Psoas muscle (tissue), 8 donors: Measurements from ENCODE around the gene CORO1C. TPM values are rescaled to one million over a fixed set of nuclear protein-coding genes. Genes with fewer than 3 reads are reported as not detected.

Experiments used
- ATAC-seq, 4 donors: fragments of 200-7000 bp; cut with Tn5 transposase; one replicate each; pipeline ENCODE4 v1.9.1; 2020; ENCODE audit warnings: moderate library complexity in 3 of 4, mild to moderate bottlenecking in 2 of 4
- DNase-seq, 2 donors: peaks; one replicate each; pipeline ENCODE4 v3.0.0-alpha.2; 2020
- H3K27ac ChIP-seq: fragments of 200-600 bp; one replicate; pipeline ENCODE4 v1.8.0; 2022
- H3K27me3 ChIP-seq, 3 donors: fragments of 200-600 bp in 1 of 3; one replicate each; pipeline versions ENCODE4 v1.6.1 to v1.8.0; 2013 to 2022; ENCODE audit warnings: low read length in 2 of 3, mild to moderate bottlenecking in 2 of 3, moderate library complexity in 1 of 3; ENCODE audit not compliant: insufficient read depth in 3 of 3
- H3K36me3 ChIP-seq, 2 donors: fragments of 200-600 bp in 1 of 2; one replicate each; pipeline versions ENCODE4 v1.6.1 to v1.8.0; 2013 to 2022; ENCODE audit warnings: low read depth in 1 of 2, mild to moderate bottlenecking in 1 of 2, moderate library complexity in 1 of 2; ENCODE audit not compliant: insufficient read depth in 1 of 2
- H3K4me1 ChIP-seq: fragments of 200-600 bp; one replicate; pipeline ENCODE4 v1.8.0; 2022
- H3K4me3 ChIP-seq: fragments of 200-600 bp; one replicate; pipeline ENCODE4 v1.8.0; 2022; ENCODE audit warnings: mild to moderate bottlenecking
- H3K9me3 ChIP-seq: fragments of 200-600 bp; one replicate; pipeline ENCODE4 v1.8.0; 2022
- WGBS, 3 donors: extraction: QIAGEN DNeasy Blood & Tissue Kit; methylation state at CpG; one replicate each; pipeline versions ENCODE4 v1.1.6 to v1.1.7; 2013; 5-methylcytosine and 5-hydroxymethylcytosine counted together
- intact Hi-C, 2 donors: fragments of 100-400 bp; cut with DNase I; formaldehyde crosslinking; loops; one replicate each; pipeline versions ENCODE4 v1.11.0 to v1.14.2; 2022
- polyA plus RNA-seq, 3 donors: library from polyadenylated mRNA; stranded (reverse); fragments of 200-250 nt; gene quantifications; one replicate each; pipeline ENCODE4 v1.2.3, GENCODE V29; 2013
- total RNA-seq, 4 donors: library from RNA; stranded (reverse); fragmentation: NEBNext Ultra II Directional in 2 of 4; extraction: Animal tissue kit (Norgen Biotek cat#: 25700) in 2 of 4; gene quantifications; one replicate each; pipeline versions ENCODE4 v1.2.1 to v1.2.4, GENCODE V29; 2021 to 2023
- TF ChIP-seq, protein P1 (sequence below): fragments of 200-600 bp; IDR thresholded peaks from one replicate; pipeline ENCODE4 v1.8.0; 2022; ENCODE audit warnings: antibody characterized with exemption
- donor health status: healthy with polysubstance abuse.
- donor health status: DM: no; HTN: no; CAD: no; lungs with moderate emphysema.
- donor health status: Bipolar disorder and iron deficiency.
- donor health status: healthy.
- donor health status: DM: yes; HTN: yes; CAD: no.
- donor health status: DM: no; HTN: no; CAD: no.
- donor health status: DM: no; HTN: no; CAD: no.
- donor health status: DM: yes; HTN: yes; CAD: no.

CORO1C gene
- total and polyA plus RNA-seq, 7 donors, result 16.9 to 67.1 (median 40.5) TPM

DNA sequence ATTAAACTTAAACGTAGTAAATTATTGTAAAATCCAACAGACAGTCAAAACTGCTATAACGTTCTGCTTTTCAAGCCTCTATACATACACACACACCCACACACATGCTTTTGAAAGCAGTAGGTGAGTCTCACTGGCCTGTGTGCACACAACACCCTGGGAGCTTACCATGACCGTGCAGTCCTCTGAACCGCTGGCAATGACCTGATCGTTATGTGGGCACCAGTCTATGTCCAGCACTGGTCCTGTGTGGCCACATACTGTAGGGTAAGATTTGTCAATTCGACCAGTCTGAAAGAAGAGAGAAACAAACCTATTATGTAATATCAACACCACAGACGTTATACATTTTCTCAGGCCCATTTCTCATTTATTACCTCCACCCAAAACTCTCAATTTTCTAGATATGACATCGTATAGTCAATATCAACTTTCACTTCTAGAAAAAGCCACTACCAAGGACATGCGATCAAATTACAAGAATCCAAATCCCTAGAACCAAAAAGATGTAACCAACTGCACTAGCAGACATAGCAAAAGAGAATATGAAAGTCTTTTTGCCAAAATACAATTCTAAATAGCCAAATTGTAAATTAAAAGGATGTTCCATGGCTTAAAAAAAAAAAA lies 53.1 kb downstream of the CORO1C start:
- TF ChIP-seq, protein P1, sequence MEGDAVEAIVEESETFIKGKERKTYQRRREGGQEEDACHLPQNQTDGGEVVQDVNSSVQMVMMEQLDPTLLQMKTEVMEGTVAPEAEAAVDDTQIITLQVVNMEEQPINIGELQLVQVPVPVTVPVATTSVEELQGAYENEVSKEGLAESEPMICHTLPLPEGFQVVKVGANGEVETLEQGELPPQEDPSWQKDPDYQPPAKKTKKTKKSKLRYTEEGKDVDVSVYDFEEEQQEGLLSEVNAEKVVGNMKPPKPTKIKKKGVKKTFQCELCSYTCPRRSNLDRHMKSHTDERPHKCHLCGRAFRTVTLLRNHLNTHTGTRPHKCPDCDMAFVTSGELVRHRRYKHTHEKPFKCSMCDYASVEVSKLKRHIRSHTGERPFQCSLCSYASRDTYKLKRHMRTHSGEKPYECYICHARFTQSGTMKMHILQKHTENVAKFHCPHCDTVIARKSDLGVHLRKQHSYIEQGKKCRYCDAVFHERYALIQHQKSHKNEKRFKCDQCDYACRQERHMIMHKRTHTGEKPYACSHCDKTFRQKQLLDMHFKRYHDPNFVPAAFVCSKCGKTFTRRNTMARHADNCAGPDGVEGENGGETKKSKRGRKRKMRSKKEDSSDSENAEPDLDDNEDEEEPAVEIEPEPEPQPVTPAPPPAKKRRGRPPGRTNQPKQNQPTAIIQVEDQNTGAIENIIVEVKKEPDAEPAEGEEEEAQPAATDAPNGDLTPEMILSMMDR, result no peak
- H3K36me3 ChIP-seq, result peaks cover 0 to 44% of the 10 kb centered on the region in 2 donors
- no peaks in the 10 kb centered on the region for H3K27me3 ChIP-seq
- intact Hi-C loops, result no loop called here
- peak overlapping the region; percentile 64 for H3K27ac ChIP-seq
- DNase-seq (no peak), ATAC-seq (peak; percentile 78 to 85 (median 84))
- no peaks in the 10 kb centered on the region for H3K9me3 ChIP-seq
- 50 to 68% (median 56%) methylated on average over 9 of the region's 9 CpGs for WGBS, 3 donors
- H3K4me1 ChIP-seq, result peaks cover 32% of the 10 kb centered on the region
- no peak overlapping the region for H3K4me3 ChIP-seq

DNA sequence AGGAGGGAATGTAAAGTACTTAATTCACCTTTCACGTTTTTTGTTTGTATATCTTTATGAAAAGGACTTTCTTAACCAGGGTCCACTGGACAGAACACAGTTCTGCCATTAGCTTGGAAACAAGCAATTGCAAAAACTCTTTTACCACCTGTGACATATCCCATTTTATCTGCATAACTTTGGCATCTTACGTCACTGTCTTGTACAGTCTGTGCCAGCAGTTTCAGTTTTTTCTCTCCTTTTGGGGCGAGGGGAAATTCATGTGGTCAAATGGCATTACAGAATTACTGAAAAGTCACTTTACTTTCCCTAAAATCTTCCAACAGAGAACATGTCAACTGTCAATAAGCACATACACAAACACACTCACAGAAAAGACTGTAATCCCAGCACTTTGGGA lies 53.9 kb downstream of the CORO1C start:
- no peak for DNase-seq
- intact Hi-C loops, result no loop called here
- H3K9me3 ChIP-seq, result no peaks in the 10 kb centered on the region
- no peak for ATAC-seq
- no peak overlapping the region for H3K4me3 ChIP-seq
- peaks cover 28% of the 10 kb centered on the region for H3K4me1 ChIP-seq
- H3K27me3 ChIP-seq, result no peaks in the 10 kb centered on the region
- TF ChIP-seq, protein P1, result no peak
- WGBS, 3 donors, result 48 to 67% (median 57%) methylated on average over 3 of the region's 3 CpGs
- peaks cover 0 to 51% of the 10 kb centered on the region in 2 donors for H3K36me3 ChIP-seq
- peak overlapping the region; percentile 64 for H3K27ac ChIP-seq

DNA sequence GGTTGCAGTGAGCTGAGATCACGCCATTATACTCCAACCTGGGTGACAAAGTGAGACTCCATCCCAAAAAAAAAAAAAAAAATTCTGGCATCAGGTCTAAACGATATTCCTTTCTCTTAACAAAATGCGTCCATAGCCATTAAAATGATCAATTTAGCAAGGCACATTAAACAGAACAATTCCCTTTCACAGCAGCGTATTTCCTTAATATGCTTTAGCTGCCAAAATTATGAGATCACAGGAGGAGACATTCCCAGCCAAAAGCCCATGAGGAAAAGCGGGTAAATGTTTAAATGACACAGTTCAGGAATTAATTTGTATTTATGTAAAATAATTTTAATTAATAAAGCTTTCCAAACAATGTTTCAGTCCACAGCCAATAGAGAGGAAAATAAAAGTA lies 54.6 kb downstream of the CORO1C start:
- Histone ChIP-seq H3K27ac (peak overlapping the region; percentile 64), H3K4me1 (peaks cover 28% of the 10 kb centered on the region), H3K9me3 (no peaks in the 10 kb centered on the region), H3K36me3 (peaks cover 0 to 54% of the 10 kb centered on the region in 2 donors), H3K4me3 (no peak overlapping the region), H3K27me3 (no peaks in the 10 kb centered on the region)
- TF ChIP-seq, protein P1, result no peak
- 62 to 69% (median 63%) methylated on average over 5 of the region's 5 CpGs for WGBS, 3 donors
- intact Hi-C loops, result no loop called here
- DNase-seq (no peak), ATAC-seq (no peak)

DNA sequence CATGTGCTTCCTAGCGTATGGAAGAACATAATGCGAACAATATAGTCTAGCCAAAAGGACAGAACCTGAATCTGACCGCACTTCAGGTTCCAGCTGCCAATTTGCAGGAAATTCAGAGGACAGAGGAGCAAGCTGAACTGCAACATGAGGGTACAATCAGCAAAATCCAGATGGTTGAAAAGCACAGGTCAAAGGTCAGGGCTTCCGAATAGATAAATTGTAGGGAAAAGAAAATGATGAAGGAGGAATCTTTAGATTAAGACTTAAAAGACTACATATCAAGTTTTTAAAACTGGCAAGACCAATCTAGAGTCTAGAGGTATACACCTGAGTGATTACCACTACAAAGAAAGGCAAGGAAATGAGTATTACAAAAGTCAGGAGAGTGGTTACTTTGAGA lies 55.5 kb downstream of the CORO1C start:
- Histone ChIP-seq H3K9me3 (no peaks in the 10 kb centered on the region), H3K27ac (no peak overlapping the region), H3K27me3 (no peaks in the 10 kb centered on the region), H3K36me3 (peaks cover 0 to 54% of the 10 kb centered on the region in 2 donors), H3K4me3 (no peak overlapping the region), H3K4me1 (peaks cover 28% of the 10 kb centered on the region)
- intact Hi-C loops, result no loop called here
- TF ChIP-seq, protein P1, result no peak
- ATAC-seq (no peak), DNase-seq (no peak)
- WGBS, 3 donors, result 92 to 96% (median 95%) methylated on average over 4 of the region's 4 CpGs

DNA sequence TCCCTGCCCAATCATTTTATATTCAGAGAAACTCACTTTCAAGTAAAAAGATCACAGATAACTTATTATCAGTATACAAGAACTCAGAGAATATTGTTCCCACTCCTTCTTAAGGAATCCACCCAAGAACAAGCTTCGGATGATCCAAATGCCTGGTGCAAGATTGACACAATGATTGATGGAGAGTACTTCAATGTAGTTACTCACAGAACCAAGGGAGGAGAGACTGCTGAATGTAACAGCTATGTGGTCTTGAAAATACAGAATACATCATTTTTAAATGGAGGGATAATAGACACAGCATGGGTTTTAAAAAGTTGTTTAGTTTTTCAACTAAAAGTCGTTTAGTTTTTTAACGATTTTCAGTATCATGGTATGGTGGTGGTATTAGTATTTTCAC lies 59.3 kb downstream of the CORO1C start:
- WGBS, 3 donors, result 76 to 87% (median 78%) methylated on average over 3 of the region's 3 CpGs
- Histone ChIP-seq H3K9me3 (no peaks in the 10 kb centered on the region), H3K27me3 (no peaks in the 10 kb centered on the region), H3K4me1 (peaks cover 35% of the 10 kb centered on the region), H3K36me3 (peaks cover 0 to 42% of the 10 kb centered on the region in 2 donors), H3K4me3 (no peak overlapping the region), H3K27ac (no peak overlapping the region)
- intact Hi-C loops, result loop anchor here in 1 of 2 donors (5.0 kb wide), 1 partner anchor 55 kb away; no protein-coding TSS in a partner anchor
- no peak for DNase-seq
- ATAC-seq, result no peak
- TF ChIP-seq, protein P1, result no peak
